Ishikawa (cell line): ENCODE measurements around the gene TH.

Experiments
- CEBPB ChIP-seq: IDR thresholded peaks from 2 replicates; pipeline ENCODE4 v1.6.1; 2012
- FOXM1 ChIP-seq: IDR thresholded peaks from 2 replicates; pipeline ENCODE4 v1.6.1; 2012; ENCODE audit warnings: low read depth, borderline replicate concordance
- MAX ChIP-seq: IDR thresholded peaks from 2 replicates; pipeline ENCODE4 v1.6.1; 2012
- RAD21 ChIP-seq: IDR thresholded peaks from 2 replicates; pipeline ENCODE4 v1.6.1; 2012; ENCODE audit warnings: low read depth
- TEAD4 ChIP-seq: IDR thresholded peaks from 2 replicates; pipeline ENCODE4 v1.6.1; 2012

- TF ChIP-seq RAD21, result no peak
- no peak for TF ChIP-seq CEBPB
- TF ChIP-seq TEAD4, result no peak
- no peak for TF ChIP-seq MAX
- no peak for TF ChIP-seq FOXM1
Measured at GRCh38 chr11:2205981-2206690, 34.5 kb upstream of the TH start.
